Naive thymus-derived CD8-positive, alpha-beta T cell (primary cell): Measurements from ENCODE around the gene UTS2R. TPM values are rescaled to one million over a fixed set of nuclear protein-coding genes. Genes with fewer than 3 reads are reported as not detected.

Experiments used
- ATAC-seq, 2 donors: fragments of 150-1000 bp; cut with Tn5 transposase in 1 of 2; sonication (Bioruptor Pico), chemical (Tn5 transposase) in 1 of 2; 1 replicate in 1 of 2; 2 replicates in 1 of 2; pipeline ENCODE4 v1.10.0; 2021; ENCODE audit warnings: mild to moderate bottlenecking in 2 of 2, moderate library complexity in 2 of 2
- POLR2A ChIA-PET: fragments of 350-600 bp; sonication (Branson Sonifier 250); formaldehyde crosslinking; loops from one replicate; lab custom pipeline; 2021; ENCODE audit warnings: antibody characterized with exemption; lab: Charles Lee
- DNase-seq, 10 donors: peaks; one replicate each; pipeline versions ENCODE4 v3.0.0 to v3.0.0-alpha.2; 2020 to 2022
- H3K27ac Mint-ChIP-seq, 10 donors: one replicate each; pipeline ENCODE4 v1.8.0; 2020 to 2022; ENCODE audit warnings: mild to moderate bottlenecking in 10 of 10, mixed read lengths in 10 of 10, moderate library complexity in 4 of 10, inconsistent platforms in 1 of 10
- H3K27me3 Mint-ChIP-seq, 5 donors: one replicate each; pipeline ENCODE4 v1.8.0; 2021 to 2022; ENCODE audit warnings: mixed read lengths in 5 of 5
- H3K36me3 Mint-ChIP-seq, 3 donors: one replicate each; pipeline ENCODE4 v1.8.0; 2020 to 2022; ENCODE audit warnings: mixed read lengths in 3 of 3, mild to moderate bottlenecking in 2 of 3, inconsistent platforms in 1 of 3
- H3K4me1 Mint-ChIP-seq, 4 donors: one replicate each; pipeline ENCODE4 v1.8.0; 2021 to 2022; ENCODE audit warnings: mixed read lengths in 4 of 4
- H3K4me3 Mint-ChIP-seq, 10 donors: one replicate each; pipeline ENCODE4 v1.8.0; 2020 to 2022; ENCODE audit warnings: mild to moderate bottlenecking in 10 of 10, mixed read lengths in 10 of 10, moderate library complexity in 6 of 10, inconsistent platforms in 1 of 10
- H3K9me3 Mint-ChIP-seq, 9 donors: one replicate each; pipeline ENCODE4 v1.8.0; 2020 to 2022; ENCODE audit warnings: mixed read lengths in 9 of 9, mild to moderate bottlenecking in 3 of 9, inconsistent platforms in 1 of 9, moderate library complexity in 1 of 9
- polyA plus RNA-seq, 3 donors: library from polyadenylated mRNA; unstranded; fragments of 300-500 nt; fragmentation: Illumina TruSeq; gene quantifications; one replicate each; pipeline ENCODE4 v1.2.3, GENCODE V29; 2021
- total RNA-seq, 8 experiments: library from RNA in 2 of 8; stranded (reverse) in 2 of 8; gene quantifications; one replicate each; pipeline ENCODE4 v1.2.3 and lab custom pipeline; 2021 to 2026

UTS2R gene
- total and polyA plus RNA-seq, 5 experiments from 2014 or later, result not detected

GRCh38 chr17:82414548-82415281 is 43.1 kb downstream of the UTS2R start:
- POLR2A ChIA-PET, result no interaction called here
- H3K36me3 Mint-ChIP-seq, result peaks cover 0 to 24% (median 0%) of the 10 kb centered on the region in 3 donors
- peak; percentile 52 to 83 (median 66) for DNase-seq
- H3K4me1 Mint-ChIP-seq, result peaks cover 10 to 27% (median 23%) of the 10 kb centered on the region in 4 donors
- H3K27me3 Mint-ChIP-seq, result no peaks in the 10 kb centered on the region
- H3K27ac Mint-ChIP-seq, result peak overlapping the region in 3 of 10 donors; percentile 56 to 78 (median 72)
- H3K4me3 Mint-ChIP-seq, result peak overlapping the region in 7 of 10 donors; percentile 4 to 45 (median 30)
- peak; percentile 23 to 25 for ATAC-seq
- no peaks in the 10 kb centered on the region for H3K9me3 Mint-ChIP-seq

- H3K4me3 Mint-ChIP-seq, result peak overlapping the region in 4 of 10 donors; percentile 23 to 73 (median 36)
- DNase-seq (no peak), ATAC-seq (no peak)
- H3K9me3 Mint-ChIP-seq, result no peaks in the 10 kb centered on the region
- peaks cover 0 to 27% (median 3%) of the 10 kb centered on the region in 3 donors for H3K36me3 Mint-ChIP-seq
- H3K4me1 Mint-ChIP-seq, result peaks cover 12 to 33% (median 29%) of the 10 kb centered on the region in 4 donors
- no peaks in the 10 kb centered on the region for H3K27me3 Mint-ChIP-seq
- POLR2A ChIA-PET, result no interaction called here
- peak overlapping the region in 1 of 10 donors; percentile 44 for H3K27ac Mint-ChIP-seq
Measured at GRCh38 chr17:82415336-82415735, 43.8 kb downstream of the UTS2R start.

- POLR2A ChIA-PET, result interaction anchor here (1.1 kb wide), 1 partner anchor 79 kb away, joined by 3 read pairs; no protein-coding TSS in a partner anchor
- H3K4me1 Mint-ChIP-seq, result peaks cover 12 to 34% (median 30%) of the 10 kb centered on the region in 4 donors
- no peaks in the 10 kb centered on the region for H3K9me3 Mint-ChIP-seq
- H3K36me3 Mint-ChIP-seq, result peaks cover 0 to 29% (median 3%) of the 10 kb centered on the region in 3 donors
- ATAC-seq (no peak), DNase-seq (no peak)
- H3K4me3 Mint-ChIP-seq, result peak overlapping the region in 1 of 10 donors; percentile 73
- H3K27me3 Mint-ChIP-seq, result no peaks in the 10 kb centered on the region
- no peak overlapping the region for H3K27ac Mint-ChIP-seq
Measured at GRCh38 chr17:82415786-82416185, 44.2 kb downstream of the UTS2R start.

- no peak overlapping the region for H3K27ac Mint-ChIP-seq
- H3K9me3 Mint-ChIP-seq, result no peaks in the 10 kb centered on the region
- H3K27me3 Mint-ChIP-seq, result no peaks in the 10 kb centered on the region
- no peak for ATAC-seq
- no peak for DNase-seq
- peaks cover 0 to 33% (median 6%) of the 10 kb centered on the region in 3 donors for H3K36me3 Mint-ChIP-seq
- H3K4me3 Mint-ChIP-seq, result peak overlapping the region in 2 of 10 donors; percentile 20 to 43
- peaks cover 12 to 34% (median 30%) of the 10 kb centered on the region in 4 donors for H3K4me1 Mint-ChIP-seq
- POLR2A ChIA-PET, result interaction anchor here (1.1 kb wide), 1 partner anchor 79 kb away, joined by 3 read pairs; no protein-coding TSS in a partner anchor
Measured at GRCh38 chr17:82416264-82416663, 44.7 kb downstream of the UTS2R start.

GRCh38 chr17:82416771-82417170 is 45.2 kb downstream of the UTS2R start:
- Mint-ChIP-seq H3K9me3 (no peaks in the 10 kb centered on the region), H3K4me3 (no peak overlapping the region)
- no peak for DNase-seq

GRCh38 chr17:82418001-82418986 is 46.7 kb downstream of the UTS2R start, which contains the start of the genes HEXD and OGFOD3:
HEXD (plus strand) TSS chr17:82418347; CDS start chr17:82419800, 1,453 bp downstream.
OGFOD3 (minus strand) TSS chr17:82418586; CDS start chr17:82418485, 101 bp downstream.
- DNase-seq (peak; percentile 77 to 97 (median 88)), ATAC-seq (peak; percentile 84 to 87)
- peak within 1 kb of the TSS in 9 of 10 donors; percentile 66 to 92 (median 85) for H3K27ac Mint-ChIP-seq
- no peaks in the 10 kb centered on the region for H3K27me3 Mint-ChIP-seq
- H3K4me3 Mint-ChIP-seq, result peak within 1 kb of the TSS; percentile 65 to 90 (median 84)
- peaks cover 12 to 39% (median 35%) of the 10 kb centered on the region in 4 donors for H3K4me1 Mint-ChIP-seq
- peaks cover 0 to 44% (median 12%) of the 10 kb centered on the region in 3 donors for H3K36me3 Mint-ChIP-seq
- H3K9me3 Mint-ChIP-seq, result no peaks in the 10 kb centered on the region
- POLR2A ChIA-PET, result interaction anchor here (0.5 to 3.1 kb wide), 16 partner anchors 11 to 229 kb away, joined by 3 to 16 read pairs (median 4); partner anchors contain the start of genes CSNK1D, FOXK2, NARF and SLC16A3

More at GRCh38 chr17:82416771-82417170, 45.2 kb downstream of the UTS2R start:
- ATAC-seq, result no peak
- no peak overlapping the region for H3K27ac Mint-ChIP-seq
- H3K27me3 Mint-ChIP-seq, result no peaks in the 10 kb centered on the region
- H3K36me3 Mint-ChIP-seq, result peaks cover 0 to 35% (median 9%) of the 10 kb centered on the region in 3 donors
- H3K4me1 Mint-ChIP-seq, result peaks cover 12 to 34% (median 30%) of the 10 kb centered on the region in 4 donors
- POLR2A ChIA-PET, result interaction anchor here (0.6 to 3.1 kb wide), 6 partner anchors 32 to 87 kb away, joined by 3 to 16 read pairs (median 4); partner anchors contain the start of gene NARF

GRCh38 chr17:82419540-82419939 is 48.0 kb downstream of the UTS2R start:
- peaks cover 0 to 39% (median 12%) of the 10 kb centered on the region in 3 donors for H3K36me3 Mint-ChIP-seq
- H3K4me1 Mint-ChIP-seq, result peaks cover 9 to 39% (median 34%) of the 10 kb centered on the region in 4 donors
- no peaks in the 10 kb centered on the region for H3K9me3 Mint-ChIP-seq
- H3K4me3 Mint-ChIP-seq, result peak overlapping the region; percentile 65 to 90 (median 84)
- ATAC-seq (no peak), DNase-seq (peak in 1 of 10 donors; percentile 17)
- H3K27ac Mint-ChIP-seq, result peak overlapping the region in 9 of 10 donors; percentile 66 to 92 (median 85)
- POLR2A ChIA-PET, result interaction anchor here (0.7 to 3.1 kb wide), 11 partner anchors 10 to 228 kb away, joined by 3 to 16 read pairs (median 4); partner anchors contain the start of genes FOXK2 and NARF
- H3K27me3 Mint-ChIP-seq, result no peaks in the 10 kb centered on the region

- Mint-ChIP-seq H3K4me3 (no peak overlapping the region), H3K36me3 (peaks cover 0 to 43% (median 12%) of the 10 kb centered on the region in 3 donors), H3K4me1 (peaks cover 11 to 33% (median 29%) of the 10 kb centered on the region in 4 donors), H3K9me3 (no peaks in the 10 kb centered on the region), H3K27me3 (no peaks in the 10 kb centered on the region), H3K27ac (peak overlapping the region in 1 of 10 donors; percentile 90)
- peak in 8 of 10 donors; percentile 20 to 51 (median 40) for DNase-seq
- POLR2A ChIA-PET, result interaction anchor here (1.2 kb wide), 1 partner anchor 25 kb away, joined by 5 read pairs; no protein-coding TSS in a partner anchor
- ATAC-seq, result peak in 1 of 2 donors; percentile 50
Measured at GRCh38 chr17:82424001-82424862, 52.7 kb downstream of the UTS2R start.

GRCh38 chr17:82424863-82425159 is 53.2 kb downstream of the UTS2R start:
- H3K27me3 Mint-ChIP-seq, result no peaks in the 10 kb centered on the region
- ATAC-seq (no peak), DNase-seq (no peak)
- H3K27ac Mint-ChIP-seq, result peak overlapping the region in 1 of 10 donors; percentile 90
- H3K9me3 Mint-ChIP-seq, result no peaks in the 10 kb centered on the region
- POLR2A ChIA-PET, result no interaction called here
- no peak overlapping the region for H3K4me3 Mint-ChIP-seq
- H3K4me1 Mint-ChIP-seq, result peaks cover 13 to 33% (median 29%) of the 10 kb centered on the region in 4 donors
- H3K36me3 Mint-ChIP-seq, result peaks cover 0 to 47% (median 12%) of the 10 kb centered on the region in 3 donors
